Heart right ventricle (tissue), 16 donors: ENCODE results near the gene HHIP. TPM values are rescaled to one million over a fixed set of nuclear protein-coding genes. Genes with fewer than 3 reads are reported as not detected.
A peak's percentile ranks its signal among the peaks of the same experiment; 100 is the strongest.

ENCODE experiments used
- ATAC-seq, 8 donors: fragments of 200-7000 bp; cut with Tn5 transposase; one replicate each; pipeline ENCODE4 v1.9.1; 2020; ENCODE audit warnings: mild to moderate bottlenecking in 8 of 8, moderate library complexity in 8 of 8, moderate number of reproducible peaks in 1 of 8
- DNase-seq, 2 donors: peaks; one replicate each; pipeline ENCODE4 v3.0.0-alpha.2; 2020
- H3K27ac ChIP-seq, 10 donors: fragments of 200-600 bp; sonication (generic) in 2 of 10; one replicate each; pipeline versions ENCODE4 v1.5.0 to v1.8.0; 2020 to 2022; ENCODE audit warnings: mild to moderate bottlenecking in 3 of 10
- H3K27me3 ChIP-seq, 7 donors: fragments of 200-600 bp; one replicate each; pipeline ENCODE4 v1.8.0; 2021 to 2022; ENCODE audit warnings: mild to moderate bottlenecking in 2 of 7
- H3K36me3 ChIP-seq, 9 donors: fragments of 200-600 bp; sonication (generic) in 1 of 9; one replicate each; pipeline versions ENCODE4 v1.5.0 to v1.8.0; 2020 to 2022; ENCODE audit warnings: mild to moderate bottlenecking in 2 of 9
- H3K4me1 ChIP-seq, 9 donors: fragments of 200-600 bp; sonication (generic) in 1 of 9; one replicate each; pipeline versions ENCODE4 v1.5.0 to v1.8.0; 2020 to 2022; ENCODE audit warnings: mild to moderate bottlenecking in 4 of 9
- H3K4me3 ChIP-seq, 10 donors: fragments of 200-600 bp; sonication (generic) in 2 of 10; one replicate each; pipeline versions ENCODE4 v1.5.0 to v1.8.0; 2020 to 2022; ENCODE audit warnings: mild to moderate bottlenecking in 7 of 10, moderate library complexity in 2 of 10
- H3K9me3 ChIP-seq, 11 donors: fragments of 200-600 bp in 10 of 11; sonication (generic) in 2 of 11; one replicate each; pipeline versions ENCODE4 v1.5.0 to v1.8.0; 2013 to 2022; ENCODE audit warnings: mild to moderate bottlenecking in 2 of 11, control low read depth in 1 of 11, moderate library complexity in 1 of 11
- WGBS, 2 donors: extraction: QIAGEN DNeasy Blood & Tissue Kit; methylation state at CpG; one replicate each; pipeline ENCODE4 v1.1.7; 2013; ENCODE audit warnings: inconsistent platforms in 1 of 2; 5-methylcytosine and 5-hydroxymethylcytosine counted together
- intact Hi-C, 10 donors: fragments of 100-400 bp; cut with DNase I; formaldehyde crosslinking; loops; one replicate each; pipeline versions ENCODE4 v1.11.1 to v1.14.2; 2022
- polyA plus RNA-seq, 2 donors: library from polyadenylated mRNA; stranded (reverse); fragments of 200-250 nt; gene quantifications; one replicate each; pipeline ENCODE4 v1.2.3, GENCODE V29; 2013
- total RNA-seq, 10 donors: library from RNA; stranded (reverse); fragmentation: NEBNext Ultra II Directional in 3 of 10; extraction: Animal tissue kit (Norgen Biotek cat#: 25700) in 3 of 10; gene quantifications; one replicate each; pipeline versions ENCODE4 v1.2.1 to v1.2.4, GENCODE V29; 2021 to 2023
- TF ChIP-seq, protein P1 (sequence below), 9 donors: fragments of 200-600 bp; sonication (generic) in 2 of 9; IDR thresholded peaks; one replicate each; pipeline versions ENCODE4 v1.5.0 to v1.8.0; 2021 to 2022; ENCODE audit warnings: antibody characterized with exemption in 9 of 9, mild to moderate bottlenecking in 5 of 9, moderate library complexity in 1 of 9
- donor health status: Arrhythmogenic right ventricular cardiomyopathy.
- donor health status: ischemic (EF 13 %, LVEDD 7.1; RV severe dilation, severe dysfunction).
- donor health status: healthy with polysubstance abuse.
- donor health status: DM: no; HTN: yes; CAD: no.
- donor health status: DM: no; HTN: no; CAD: no.
- donor health status: ischemic (EF 25% LVEDD 6.9; RV normal size, moderate dysfunction).
- donor health status: ischemic (EF 25% LVEDD 5.7; RV mildly dilated, moderate dysfunction).
- donor health status: healthy.
- donor health status: DM: yes; HTN: yes; CAD: no.
- donor health status: Ischemic cardiomyopathy.
- donor health status: ischemic (EF 35%, LVEDD 5.7; RV mildly dilated, moderate dysfunction).
- donor health status: nonischemic (EF 11% LVEDD 7.7; RV severe dilation, severe dysfunction).
- donor health status: DM: yes; HTN: yes; CAD: no.
- donor health status: PGD.
- donor health status: ischemic (EF 29% LVEDD 5.4; RV normal size, mild dysfunction).
- donor health status: nonischemic (EF 23%, LVEDD 6.1; RV moderate dilation, normal function).

HHIP gene
- total and polyA plus RNA-seq, 12 donors = 0.02 to 0.49 (median 0.23) TPM; not detected in 6

GRCh38 chr4:144611850-144612249 lies 34.1 kb upstream of the HHIP start:
- TF ChIP-seq, protein P1, sequence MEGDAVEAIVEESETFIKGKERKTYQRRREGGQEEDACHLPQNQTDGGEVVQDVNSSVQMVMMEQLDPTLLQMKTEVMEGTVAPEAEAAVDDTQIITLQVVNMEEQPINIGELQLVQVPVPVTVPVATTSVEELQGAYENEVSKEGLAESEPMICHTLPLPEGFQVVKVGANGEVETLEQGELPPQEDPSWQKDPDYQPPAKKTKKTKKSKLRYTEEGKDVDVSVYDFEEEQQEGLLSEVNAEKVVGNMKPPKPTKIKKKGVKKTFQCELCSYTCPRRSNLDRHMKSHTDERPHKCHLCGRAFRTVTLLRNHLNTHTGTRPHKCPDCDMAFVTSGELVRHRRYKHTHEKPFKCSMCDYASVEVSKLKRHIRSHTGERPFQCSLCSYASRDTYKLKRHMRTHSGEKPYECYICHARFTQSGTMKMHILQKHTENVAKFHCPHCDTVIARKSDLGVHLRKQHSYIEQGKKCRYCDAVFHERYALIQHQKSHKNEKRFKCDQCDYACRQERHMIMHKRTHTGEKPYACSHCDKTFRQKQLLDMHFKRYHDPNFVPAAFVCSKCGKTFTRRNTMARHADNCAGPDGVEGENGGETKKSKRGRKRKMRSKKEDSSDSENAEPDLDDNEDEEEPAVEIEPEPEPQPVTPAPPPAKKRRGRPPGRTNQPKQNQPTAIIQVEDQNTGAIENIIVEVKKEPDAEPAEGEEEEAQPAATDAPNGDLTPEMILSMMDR (IDR thresholded peaks at IDR 0.05) = peak in 2 of 9 donors; percentile 32 to 35
- ATAC-seq = no peak

GRCh38 chr4:144614850-144615585 lies 30.9 kb upstream of the HHIP start:
- TF ChIP-seq, protein P1 (IDR thresholded peaks at IDR 0.05) = no peak
- intact Hi-C loops = loop anchor here in 1 of 10 donors (10.0 kb wide), 1 partner anchor 130 kb away; no protein-coding TSS in a partner anchor
- WGBS, 2 donors = 62 to 64% methylated on average over 3 of the region's 3 CpGs
- ATAC-seq (no peak), DNase-seq (no peak)
- Histone ChIP-seq H3K9me3 (no peaks in the 10 kb centered on the region), H3K36me3 (no peaks in the 10 kb centered on the region), H3K4me1 (no peaks in the 10 kb centered on the region), H3K27me3 (no peaks in the 10 kb centered on the region), H3K4me3 (no peak overlapping the region), H3K27ac (no peak overlapping the region)

More at GRCh38 chr4:144611850-144612249, 34.1 kb upstream of the HHIP start:
- Histone ChIP-seq H3K27me3 (no peaks in the 10 kb centered on the region), H3K4me3 (no peak overlapping the region), H3K27ac (no peak overlapping the region), H3K9me3 (peaks cover 0 to 2% (median 0%) of the 10 kb centered on the region in 11 donors), H3K36me3 (no peaks in the 10 kb centered on the region), H3K4me1 (no peaks in the 10 kb centered on the region)
- no peak for DNase-seq
- intact Hi-C loops = loop anchor here in 1 of 10 donors (10.0 kb wide), 1 partner anchor 133 kb away; no protein-coding TSS in a partner anchor

DNA sequence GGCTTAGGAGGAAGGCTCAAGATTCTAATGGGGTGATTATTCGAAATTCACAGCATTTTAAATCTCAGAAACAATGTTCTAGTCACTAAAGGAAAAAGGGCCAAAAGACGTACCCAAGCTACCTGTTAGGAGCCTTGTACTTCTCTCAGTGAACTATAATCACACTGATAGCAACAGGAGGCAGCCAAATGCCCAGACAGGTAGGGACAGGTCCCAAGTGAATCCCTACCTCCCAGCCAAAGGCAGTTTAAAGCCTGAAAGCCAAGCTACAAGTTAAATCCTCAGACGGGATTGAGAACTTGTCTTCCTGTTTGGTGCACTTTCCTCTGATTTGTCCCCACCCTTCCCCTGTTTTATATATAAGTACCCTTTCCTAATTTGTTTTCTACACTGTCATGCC lies 24.3 kb upstream of the HHIP start:
- ATAC-seq (no peak), DNase-seq (no peak)
- no peaks in the 10 kb centered on the region for H3K27me3 ChIP-seq
- no peaks in the 10 kb centered on the region for H3K36me3 ChIP-seq
- no peaks in the 10 kb centered on the region for H3K9me3 ChIP-seq
- H3K27ac ChIP-seq = no peak overlapping the region
- 50 to 56% methylated on average over 3 of the region's 3 CpGs for WGBS, 2 donors
- H3K4me3 ChIP-seq = no peak overlapping the region
- intact Hi-C loops = loop anchor here in 1 of 10 donors (10.0 kb wide), 1 partner anchor 837 kb away; no protein-coding TSS in a partner anchor
- TF ChIP-seq, protein P1 (IDR thresholded peaks at IDR 0.05) = no peak
- H3K4me1 ChIP-seq = no peaks in the 10 kb centered on the region

- Histone ChIP-seq H3K27me3 (no peaks in the 10 kb centered on the region), H3K4me3 (no peak overlapping the region), H3K4me1 (no peaks in the 10 kb centered on the region), H3K27ac (no peak overlapping the region), H3K9me3 (no peaks in the 10 kb centered on the region), H3K36me3 (no peaks in the 10 kb centered on the region)
- TF ChIP-seq, protein P1 (IDR thresholded peaks at IDR 0.05) = no peak
- DNase-seq (no peak), ATAC-seq (no peak)
- 24 to 30% methylated on average over 2 of the region's 2 CpGs for WGBS, 2 donors
- intact Hi-C loops = loop anchor here in 1 of 10 donors (10.0 kb wide), 1 partner anchor 843 kb away; no protein-coding TSS in a partner anchor
Measured at GRCh38 chr4:144627663-144628076, 18.3 kb upstream of the HHIP start.
